Activated CD4-positive, alpha-beta T cell treated with anti-CD3 and anti-CD28 coated beads for 36 hours (primary cell): Measurements from ENCODE around the gene PPP4R4. TPM values are rescaled to one million over a fixed set of nuclear protein-coding genes. Genes with fewer than 3 reads are reported as not detected.
A peak's percentile ranks its signal among the peaks of the same experiment; 100 is the strongest.

Source experiments
- ATAC-seq: fragments of 200-7000 bp; cut with Tn5 transposase; one replicate; pipeline ENCODE4 v1.10.0; 2021; ENCODE audit warnings: mild to moderate bottlenecking, moderate library complexity
- CTCF ChIA-PET: fragments of 350-600 bp; sonication (Branson Sonifier 250); formaldehyde crosslinking; loops from one replicate; lab custom pipeline; 2021; ENCODE audit warnings: antibody characterized with exemption; lab: Charles Lee
- POLR2A ChIA-PET: fragments of 350-600 bp; sonication (Branson Sonifier 250); formaldehyde crosslinking; loops from one replicate; lab custom pipeline; 2021; ENCODE audit warnings: antibody characterized with exemption, inconsistent platforms; lab: Charles Lee
- DNase-seq: peaks from one replicate; pipeline ENCODE4 v3.0.0-alpha.2; 2020
- H3K27ac Mint-ChIP-seq: one replicate; pipeline ENCODE4 v1.8.0; 2021; ENCODE audit warnings: mixed read lengths
- H3K27me3 Mint-ChIP-seq: one replicate; pipeline ENCODE4 v1.8.0; 2021; ENCODE audit warnings: mixed read lengths
- H3K36me3 Mint-ChIP-seq: one replicate; pipeline ENCODE4 v1.8.0; 2021; ENCODE audit warnings: low read depth, mixed read lengths
- H3K4me1 Mint-ChIP-seq: one replicate; pipeline ENCODE4 v1.8.0; 2021; ENCODE audit warnings: mixed read lengths
- H3K4me3 Mint-ChIP-seq: one replicate; pipeline ENCODE4 v1.8.0; 2021; ENCODE audit warnings: mild to moderate bottlenecking, moderate library complexity, mixed read lengths
- H3K9me3 Mint-ChIP-seq: one replicate; pipeline ENCODE4 v1.8.0; 2021; ENCODE audit warnings: low read depth, mixed read lengths
- intact Hi-C, 2 experiments: fragments of 100-400 bp; cut with DNase I in 1 of 2; cut with micrococcal nuclease in 1 of 2; formaldehyde crosslinking; loops; one replicate each; pipeline versions ENCODE4 v1.14.2 to v1.15.1; 2022 to 2024; cut with DNase I, micrococcal nuclease
- total RNA-seq, 2 experiments: library from RNA; stranded (reverse); gene quantifications; one replicate each; pipeline ENCODE4 v1.2.3, GENCODE V29; 2021

Gene PPP4R4
- total RNA-seq, 2 experiments from 2014 or later: 21.4 TPM

GRCh38 chr14:94176808-94177207 is 2.7 kb downstream of the PPP4R4 start:
- H3K4me3 Mint-ChIP-seq: peak overlapping the region; percentile 81
- H3K9me3 Mint-ChIP-seq: no peaks in the 10 kb centered on the region
- DNase-seq (peak; percentile 22), ATAC-seq (no peak)
- peaks cover 7% of the 10 kb centered on the region for H3K27me3 Mint-ChIP-seq
- H3K27ac Mint-ChIP-seq: peak overlapping the region; percentile 86
- ChIA-PET CTCF (interaction anchor here (5.2 to 7.0 kb wide), 2 partner anchors 40 to 45 kb away, joined by 26 to 76 read pairs; no protein-coding TSS in a partner anchor), POLR2A (no interaction called here)
- H3K36me3 Mint-ChIP-seq: peaks cover 15% of the 10 kb centered on the region
- intact Hi-C loops: loop anchor here (5.0 to 10.0 kb wide), 7 partner anchors 165 to 1088 kb away; partner anchors contain the start of genes BTBD7 (in 1 of the 2), LYSET (in 1 of the 2) and MOAP1 (in 1 of the 2)
- H3K4me1 Mint-ChIP-seq: peaks cover 63% of the 10 kb centered on the region

- peaks cover 65% of the 10 kb centered on the region for H3K4me1 Mint-ChIP-seq
- DNase-seq (no peak), ATAC-seq (no peak)
- ChIA-PET POLR2A (no interaction called here), CTCF (interaction anchor here (5.2 to 7.0 kb wide), 2 partner anchors 41 to 46 kb away, joined by 26 to 76 read pairs; no protein-coding TSS in a partner anchor)
- intact Hi-C loops: loop anchor here (5.0 to 10.0 kb wide), 7 partner anchors 164 to 1087 kb away; partner anchors contain the start of genes BTBD7 (in 1 of the 2), LYSET (in 1 of the 2) and MOAP1 (in 1 of the 2)
- no peaks in the 10 kb centered on the region for H3K9me3 Mint-ChIP-seq
- peaks cover 7% of the 10 kb centered on the region for H3K27me3 Mint-ChIP-seq
- peak overlapping the region; percentile 66 for H3K27ac Mint-ChIP-seq
- H3K4me3 Mint-ChIP-seq: peak overlapping the region; percentile 81
- peaks cover 15% of the 10 kb centered on the region for H3K36me3 Mint-ChIP-seq
Measured at GRCh38 chr14:94177806-94178205, 3.7 kb downstream of the PPP4R4 start.

- DNase-seq: no peak
- intact Hi-C loops: loop anchor here (1.0 to 10.0 kb wide), 8 partner anchors 43 to 1086 kb away; partner anchors contain the start of genes BTBD7 (in 1 of the 2), LYSET (in 1 of the 2) and MOAP1 (in 1 of the 2)
- Mint-ChIP-seq H3K27me3 (peaks cover 7% of the 10 kb centered on the region), H3K27ac (peak overlapping the region; percentile 55), H3K9me3 (no peaks in the 10 kb centered on the region), H3K4me3 (peak overlapping the region; percentile 81), H3K4me1 (peaks cover 59% of the 10 kb centered on the region), H3K36me3 (peaks cover 15% of the 10 kb centered on the region)
- CTCF ChIA-PET: interaction anchor here (0.6 to 7.0 kb wide), 11 partner anchors 11 to 146 kb away, joined by 3 to 76 read pairs (median 6); partner anchors contain the start of genes DDX24, IFI27L1 and IFI27L2
- ATAC-seq: no peak
- POLR2A ChIA-PET: interaction anchor here (1.0 kb wide), 1 partner anchor 215 kb away, joined by 3 read pairs; no protein-coding TSS in a partner anchor
Measured at GRCh38 chr14:94179244-94179643, 5.1 kb downstream of the PPP4R4 start.

- DNase-seq: peak; percentile 34
- ATAC-seq: peak; percentile 77
- peak overlapping the region; percentile 55 for H3K27ac Mint-ChIP-seq
- H3K4me3 Mint-ChIP-seq: peak overlapping the region; percentile 81
- H3K4me1 Mint-ChIP-seq: peaks cover 52% of the 10 kb centered on the region
- intact Hi-C loops: loop anchor here (1.0 to 2.0 kb wide), 5 partner anchors 44 to 242 kb away; partner anchors contain the start of gene OTUB2 (in 1 of the 2)
- H3K9me3 Mint-ChIP-seq: no peaks in the 10 kb centered on the region
- H3K36me3 Mint-ChIP-seq: peaks cover 15% of the 10 kb centered on the region
- CTCF ChIA-PET: interaction anchor here (0.6 to 7.0 kb wide), 28 partner anchors 10 to 306 kb away, joined by 3 to 76 read pairs (median 4); partner anchors contain the start of genes DDX24, IFI27L1 and IFI27L2
- POLR2A ChIA-PET: interaction anchor here (0.7 to 1.4 kb wide), 4 partner anchors 44 to 214 kb away, joined by 3 to 7 read pairs (median 4); no protein-coding TSS in a partner anchor
- peaks cover 2% of the 10 kb centered on the region for H3K27me3 Mint-ChIP-seq
Measured at GRCh38 chr14:94180655-94181271, 6.6 kb downstream of the PPP4R4 start.

GRCh38 chr14:94181835-94182234 is 7.7 kb downstream of the PPP4R4 start:
- POLR2A ChIA-PET: interaction anchor here (1.4 kb wide), 1 partner anchor 45 kb away, joined by 4 read pairs; no protein-coding TSS in a partner anchor
- Mint-ChIP-seq H3K4me1 (peaks cover 42% of the 10 kb centered on the region), H3K36me3 (peaks cover 11% of the 10 kb centered on the region), H3K27ac (no peak overlapping the region), H3K4me3 (no peak overlapping the region), H3K27me3 (peaks cover 2% of the 10 kb centered on the region), H3K9me3 (no peaks in the 10 kb centered on the region)
- CTCF ChIA-PET: interaction anchor here (0.6 to 7.0 kb wide), 9 partner anchors 15 to 367 kb away, joined by 3 to 76 read pairs (median 4); partner anchors contain the start of gene IFI27L2
- DNase-seq: no peak
- intact Hi-C loops: loop anchor here in 1 of 2 experiments (2.0 kb wide), 2 partner anchors 155 to 243 kb away; partner anchors contain the start of gene OTUB2
- ATAC-seq: no peak

- Mint-ChIP-seq H3K27ac (no peak overlapping the region), H3K27me3 (peaks cover 6% of the 10 kb centered on the region), H3K36me3 (peaks cover 7% of the 10 kb centered on the region), H3K4me3 (no peak overlapping the region), H3K9me3 (peaks cover 8% of the 10 kb centered on the region), H3K4me1 (peaks cover 8% of the 10 kb centered on the region)
- DNase-seq: no peak
- intact Hi-C loops: no loop called here
- CTCF ChIA-PET: no interaction called here
- no peak for ATAC-seq
- POLR2A ChIA-PET: interaction anchor here (0.6 to 0.7 kb wide), 2 partner anchors 83 to 241 kb away, joined by 3 to 4 read pairs; no protein-coding TSS in a partner anchor
Measured at GRCh38 chr14:94192536-94192935, 18.4 kb downstream of the PPP4R4 start.

GRCh38 chr14:94193776-94194175 is 19.7 kb downstream of the PPP4R4 start:
- intact Hi-C loops: no loop called here
- ChIA-PET CTCF (interaction anchor here (0.7 to 1.3 kb wide), 2 partner anchors 57 to 927 kb away, joined by 3 to 6 read pairs; no protein-coding TSS in a partner anchor), POLR2A (interaction anchor here (0.6 kb wide), 1 partner anchor 63 kb away, joined by 4 read pairs; no protein-coding TSS in a partner anchor)
- Mint-ChIP-seq H3K36me3 (peaks cover 6% of the 10 kb centered on the region), H3K27ac (no peak overlapping the region), H3K4me1 (peaks cover 6% of the 10 kb centered on the region), H3K27me3 (peaks cover 7% of the 10 kb centered on the region), H3K4me3 (no peak overlapping the region), H3K9me3 (peaks cover 8% of the 10 kb centered on the region)
- ATAC-seq (no peak), DNase-seq (no peak)

GRCh38 chr14:94196057-94196456 is 21.9 kb downstream of the PPP4R4 start:
- Mint-ChIP-seq H3K4me1 (peaks cover 10% of the 10 kb centered on the region), H3K27ac (no peak overlapping the region), H3K4me3 (no peak overlapping the region), H3K9me3 (peaks cover 16% of the 10 kb centered on the region), H3K27me3 (peaks cover 13% of the 10 kb centered on the region), H3K36me3 (peaks cover 14% of the 10 kb centered on the region)
- CTCF ChIA-PET: no interaction called here
- intact Hi-C loops: no loop called here
- ATAC-seq (no peak), DNase-seq (no peak)
- POLR2A ChIA-PET: no interaction called here

- Mint-ChIP-seq H3K9me3 (peaks cover 8% of the 10 kb centered on the region), H3K4me3 (no peak overlapping the region), H3K27ac (no peak overlapping the region), H3K27me3 (peaks cover 22% of the 10 kb centered on the region), H3K4me1 (peaks cover 9% of the 10 kb centered on the region), H3K36me3 (peaks cover 10% of the 10 kb centered on the region)
- intact Hi-C loops: no loop called here
- ATAC-seq (no peak), DNase-seq (no peak)
- ChIA-PET CTCF (no interaction called here), POLR2A (no interaction called here)
Measured at GRCh38 chr14:94203473-94204210, 29.5 kb downstream of the PPP4R4 start.

GRCh38 chr14:94213021-94213420 is 38.9 kb downstream of the PPP4R4 start:
- DNase-seq: no peak
- intact Hi-C loops: no loop called here
- POLR2A ChIA-PET: no interaction called here

More at GRCh38 chr14:94213021-94213420, 38.9 kb downstream of the PPP4R4 start:
- Mint-ChIP-seq H3K27ac (no peak overlapping the region), H3K4me3 (no peak overlapping the region), H3K9me3 (peaks cover 4% of the 10 kb centered on the region), H3K4me1 (no peaks in the 10 kb centered on the region), H3K27me3 (peaks cover 13% of the 10 kb centered on the region), H3K36me3 (peaks cover 18% of the 10 kb centered on the region)
- ATAC-seq: peak; percentile 75
- CTCF ChIA-PET: no interaction called here
